SK-N-SH (cell line): ENCODE measurements around the gene RAB3IL1. TPM values are rescaled to one million over a fixed set of nuclear protein-coding genes. Genes with fewer than 3 reads are reported as not detected.

Experiments used
- CTCF ChIA-PET: fragments of 300-600, 350-600 bp; formaldehyde crosslinking; extraction: SDS; loops from one replicate; lab custom pipeline; 2021; lab: Yijun Ruan, JAX
- POLR2A ChIA-PET: fragments of 350-600 bp; sonication (Branson Sonifier 250); formaldehyde crosslinking; extraction: SDS; loops from one replicate; lab custom pipeline; 2020; ENCODE audit warnings: antibody characterized with exemption, inconsistent platforms; lab: Yijun Ruan, JAX
- DNase-seq: peaks from one replicate; pipeline ENCODE4 v3.0.0; 2012
- H2AFZ ChIP-seq: fragments of 200-600 bp; sonication (generic); 2 replicates; pipeline ENCODE4 v1.8.1; 2016; ENCODE audit warnings: antibody characterized with exemption, mild to moderate bottlenecking, low read depth
- H3F3A ChIP-seq: fragments of 200-600 bp; sonication (generic); replicated peaks from 2 replicates; pipeline ENCODE3; 2016; ENCODE audit warnings: antibody characterized with exemption, mild to moderate bottlenecking; ENCODE audit not compliant: insufficient read depth
- H3K27ac ChIP-seq, 2 experiments: fragments of 200-500 bp in 1 of 2; fragments of 200-600 bp in 1 of 2; sonication (Bioruptor generic) in 1 of 2; sonication (generic), shearing (Covaris generic) in 1 of 2; 2 replicates each; pipeline versions ENCODE4 v1.5.1 to v1.6.1; 2014 to 2016; ENCODE audit warnings: low read depth in 2 of 2, inconsistent platforms in 1 of 2, low read length in 1 of 2, mild to moderate bottlenecking in 1 of 2, mixed read lengths in 1 of 2
- H3K27me3 ChIP-seq: fragments of 200-600 bp; sonication (generic), shearing (Covaris generic); 2 replicates; pipeline ENCODE4 v1.6.1; 2016; ENCODE audit warnings: mixed run types; ENCODE audit not compliant: insufficient read depth
- H3K36me3 ChIP-seq, 2 experiments: fragments of 200-500 bp in 1 of 2; fragments of 200-600 bp in 1 of 2; sonication (Bioruptor generic) in 1 of 2; sonication (generic) in 1 of 2; replicated peaks in 1 of 2; 2 replicates each; pipeline versions ENCODE3 to v1.5.1; 2014 to 2016; ENCODE audit warnings: low read length in 1 of 2, mild to moderate bottlenecking in 1 of 2; ENCODE audit not compliant: insufficient read depth in 2 of 2, control insufficient read depth in 1 of 2
- H3K4me1 ChIP-seq, 2 experiments: fragments of 200-500 bp in 1 of 2; fragments of 200-600 bp in 1 of 2; sonication (Bioruptor generic) in 1 of 2; sonication (generic), shearing (Covaris generic) in 1 of 2; 2 replicates each; pipeline versions ENCODE4 v1.5.1 to v1.6.1; 2014 to 2016; ENCODE audit warnings: low read depth in 1 of 2, low read length in 1 of 2, mixed run types in 1 of 2; ENCODE audit not compliant: insufficient read depth in 2 of 2, control insufficient read depth in 1 of 2
- H3K4me2 ChIP-seq: fragments of 200-600 bp; sonication (generic), shearing (Covaris generic); 2 replicates; pipeline ENCODE4 v1.6.1; 2017; ENCODE audit warnings: mixed run types
- H3K4me3 ChIP-seq, 2 experiments: fragments of 200-500 bp in 1 of 2; fragments of 200-600 bp in 1 of 2; sonication (Bioruptor generic) in 1 of 2; sonication (generic), shearing (Covaris generic) in 1 of 2; 2 replicates each; pipeline versions ENCODE4 v1.5.1 to v1.8.1; 2014 to 2016; ENCODE audit warnings: low read depth in 2 of 2, inconsistent platforms in 1 of 2, low read length in 1 of 2, mild to moderate bottlenecking in 1 of 2, mixed read lengths in 1 of 2, moderate library complexity in 1 of 2
- H3K79me2 ChIP-seq: fragments of 200-600 bp; sonication (generic); 2 replicates; pipeline ENCODE4 v1.8.1; 2017; ENCODE audit warnings: mild to moderate bottlenecking; ENCODE audit not compliant: insufficient read depth
- H3K9ac ChIP-seq: fragments of 200-600 bp; sonication (generic); 2 replicates; pipeline ENCODE4 v1.6.1; 2017; ENCODE audit warnings: mixed run types
- H3K9me2 ChIP-seq: fragments of 200-600 bp; sonication (generic); 2 replicates; pipeline ENCODE4 v1.6.1; 2017; ENCODE audit warnings: mixed run types
- H3K9me3 ChIP-seq: fragments of 200-600 bp; sonication (generic); 2 replicates; pipeline ENCODE4 v1.6.1; 2017; ENCODE audit warnings: mixed run types, mild to moderate bottlenecking, moderate library complexity
- H4K20me1 ChIP-seq: fragments of 200-600 bp; sonication (generic); 2 replicates; pipeline ENCODE4 v1.6.1; 2017; ENCODE audit warnings: mild to moderate bottlenecking, mixed run types; ENCODE audit not compliant: insufficient read depth
- ELF1 ChIP-seq: IDR thresholded peaks from 2 replicates; pipeline ENCODE4 v1.4.0; 2012
- EP300 ChIP-seq, 2 experiments: IDR thresholded peaks; 2 replicates each; pipeline versions ENCODE4 v1.4.0 to v1.6.1; 2012; ENCODE audit warnings: borderline replicate concordance in 1 of 2, low read depth in 1 of 2, low read length in 1 of 2
- EZH2phosphoT487 ChIP-seq: fragments of 200-600 bp; sonication (generic); IDR thresholded peaks from 2 replicates; pipeline ENCODE4 v1.6.1; 2017; ENCODE audit warnings: low read depth, mixed run types, mild to moderate bottlenecking, antibody characterized with exemption, moderate library complexity, borderline replicate concordance
- IRF3 ChIP-seq: fragments of 150-350 bp; IDR thresholded peaks from 2 replicates; pipeline ENCODE4 v1.6.1; 2016; ENCODE audit warnings: mild to moderate bottlenecking, low read depth, low read length
- JUND ChIP-seq: IDR thresholded peaks from 2 replicates; pipeline ENCODE4 v1.4.0; 2012
- MAX ChIP-seq: IDR thresholded peaks from 2 replicates; pipeline ENCODE4 v1.4.0; 2012; ENCODE audit warnings: low read depth
- MEF2A ChIP-seq: IDR thresholded peaks from 2 replicates; pipeline ENCODE4 v1.4.0; 2012; ENCODE audit warnings: low read depth, borderline replicate concordance
- MXI1 ChIP-seq: IDR thresholded peaks from 2 replicates; pipeline ENCODE4 v1.6.1; 2012; ENCODE audit warnings: mild to moderate bottlenecking, low read depth, low read length, improper control_type of control experiment
- NRF1 ChIP-seq: IDR thresholded peaks from 2 replicates; pipeline ENCODE4 v1.6.1; 2012; ENCODE audit warnings: low read depth, mild to moderate bottlenecking, low read length
- PBX3 ChIP-seq: IDR thresholded peaks from 2 replicates; pipeline ENCODE4; 2012
- POLR2AphosphoS5 ChIP-seq: IDR thresholded peaks from 2 replicates; pipeline ENCODE4 v1.6.1; 2012; ENCODE audit warnings: low read depth, low read length
- RCOR1 ChIP-seq: fragments of 150-350 bp; IDR thresholded peaks from 2 replicates; pipeline ENCODE4 v1.6.1; 2017; ENCODE audit warnings: antibody characterized with exemption, low read length
- REST ChIP-seq: IDR thresholded peaks from 2 replicates; pipeline ENCODE4 v1.6.1; 2012; ENCODE audit warnings: mild to moderate bottlenecking, low read depth, low read length, moderate library complexity
- SMC3 ChIP-seq: IDR thresholded peaks from 2 replicates; pipeline ENCODE4 v1.6.1; 2012; ENCODE audit warnings: low read depth, low read length, improper control_type of control experiment
- TCF12 ChIP-seq: IDR thresholded peaks from 2 replicates; pipeline ENCODE4 v1.4.0; 2012
- USF2 ChIP-seq: fragments of 150-350 bp; IDR thresholded peaks from 2 replicates; pipeline ENCODE4 v1.6.1; 2017; ENCODE audit warnings: antibody characterized with exemption, low read length, low read depth, borderline replicate concordance
- YY1 ChIP-seq: IDR thresholded peaks from 2 replicates; pipeline ENCODE4 v1.4.0; 2012; ENCODE audit warnings: low read depth, mild to moderate bottlenecking
- ZBTB33 ChIP-seq: IDR thresholded peaks from 2 replicates; pipeline ENCODE4 v1.4.0; 2012; ENCODE audit warnings: low read depth, borderline replicate concordance
- WGBS: methylation state at CpG from one replicate; pipeline ENCODE4 v1.1.6; 2017; ENCODE audit warnings: low lambda C conversion rate; 5-methylcytosine and 5-hydroxymethylcytosine counted together
- polyA plus RNA-seq, 3 experiments: library from polyadenylated mRNA; depleted of rRNA; stranded (reverse); fragments of >200 nt; gene quantifications; 2 replicates each; pipeline ENCODE4 v1.2.3, GENCODE V29; 2012

Gene RAB3IL1
- polyA plus RNA-seq, 1 of the 3 experiments (the other 2 are of a cell fraction), result 10.2 TPM

GRCh38 chr11:61870541-61871031 lies 46.8 kb downstream of the RAB3IL1 start:
- H3K4me1 ChIP-seq, result peaks cover 0 to 13% of the 10 kb centered on the region in 2 experiments; a peak in 2 of 4 replicates
- no peak for DNase-seq
- no peak overlapping the region for H3K27ac ChIP-seq
- ChIA-PET CTCF (interaction anchor here (0.7 to 10.6 kb wide), 28 partner anchors 9 to 497 kb away, joined by 3 to 91 read pairs (median 5); partner anchors contain the start of genes FADS2, FADS3 and INCENP), POLR2A (interaction anchor here (1.0 to 1.7 kb wide), 5 partner anchors 56 to 239 kb away, joined by 3 to 4 read pairs (median 3); partner anchors contain the start of genes FEN1 and TMEM258)
- H3K27me3 ChIP-seq, result no peaks in the 10 kb centered on the region
- H3K4me2 ChIP-seq, result no peak overlapping the region
- 63% methylated on average over 8 of the region's 10 CpGs for WGBS
- peaks cover 0 to 5% of the 10 kb centered on the region in 2 experiments for H3K36me3 ChIP-seq
- H3F3A ChIP-seq, result no peaks in the 10 kb centered on the region
- H3K4me3 ChIP-seq, result no peak overlapping the region
- no peaks in the 10 kb centered on the region for H3K9me2 ChIP-seq
- no peak for TF ChIP-seq SMC3
- TF ChIP-seq EZH2phosphoT487, result no peak
- no peak for TF ChIP-seq MEF2A
- TF ChIP-seq TCF12, result no peak
- TF ChIP-seq ZBTB33, result no peak
- TF ChIP-seq EP300 (IDR thresholded peaks at IDR 0.05; ENCODE audit: borderline replicate concordance in 1 of 2, low read depth in 1 of 2, low read length in 1 of 2), result no peak
- TF ChIP-seq REST, result no peak
- no peak for TF ChIP-seq POLR2AphosphoS5
- no peak for TF ChIP-seq ELF1
- TF ChIP-seq USF2, result no peak
- TF ChIP-seq NRF1, result no peak
- TF ChIP-seq MAX, result no peak
- TF ChIP-seq RCOR1, result no peak
- no peak for TF ChIP-seq PBX3
- no peak for TF ChIP-seq IRF3
- TF ChIP-seq YY1, result no peak
- no peak for TF ChIP-seq MXI1
- no peak for TF ChIP-seq JUND
- no peaks in the 10 kb centered on the region for H4K20me1 ChIP-seq
- H3K79me2 ChIP-seq, result no peaks in the 10 kb centered on the region
- no peak overlapping the region for H2AFZ ChIP-seq
- no peak overlapping the region for H3K9ac ChIP-seq
- H3K9me3 ChIP-seq, result no peaks in the 10 kb centered on the region
